Mucosa of rectum (tissue), 2 donors: ENCODE measurements around the gene PANK4.

ENCODE experiments used
- H3K27ac ChIP-seq, 2 donors: one replicate each; pipeline ENCODE4 v1.7.0; 2013; ENCODE audit warnings: inconsistent platforms in 2 of 2, low read depth in 2 of 2, low read length in 2 of 2
- H3K27me3 ChIP-seq, 2 donors: one replicate each; pipeline ENCODE4 v1.7.0; 2013; ENCODE audit warnings: low read length in 2 of 2; ENCODE audit not compliant: control insufficient read depth in 2 of 2, insufficient read depth in 2 of 2
- H3K36me3 ChIP-seq, 2 donors: one replicate each; pipeline ENCODE4 v1.7.0; 2013; ENCODE audit warnings: low read length in 2 of 2; ENCODE audit not compliant: control insufficient read depth in 2 of 2, insufficient read depth in 2 of 2
- H3K4me1 ChIP-seq, 2 donors: one replicate each; pipeline ENCODE4 v1.7.0; 2013; ENCODE audit warnings: low read length in 2 of 2, mild to moderate bottlenecking in 1 of 2; ENCODE audit not compliant: control insufficient read depth in 2 of 2, insufficient read depth in 2 of 2
- H3K4me3 ChIP-seq, 2 donors: one replicate each; pipeline ENCODE4 v1.7.0; 2013; ENCODE audit warnings: low read length in 2 of 2
- H3K9ac ChIP-seq, 2 donors: one replicate each; pipeline ENCODE4 v1.7.0; 2013; ENCODE audit warnings: low read length in 2 of 2, low read depth in 1 of 2, mild to moderate bottlenecking in 1 of 2
- H3K9me3 ChIP-seq, 2 donors: one replicate each; pipeline ENCODE4 v1.7.0; 2013; ENCODE audit warnings: low read length in 2 of 2; ENCODE audit not compliant: control insufficient read depth in 2 of 2
- donor health status: healthy.
- donor health status: Normal muscosa, but diverticular disease.

Gene PANK4

GRCh38 chr1:2492091-2492490, 34.3 kb downstream of the PANK4 start:
- no peaks in the 10 kb centered on the region for H3K36me3 ChIP-seq
- H3K9me3 ChIP-seq, result peaks cover 0 to 4% of the 10 kb centered on the region in 2 donors
- no peak overlapping the region for H3K27ac ChIP-seq
- peaks cover 0 to 8% of the 10 kb centered on the region in 2 donors for H3K4me1 ChIP-seq
- H3K4me3 ChIP-seq, result no peak overlapping the region
- no peaks in the 10 kb centered on the region for H3K27me3 ChIP-seq
- no peak overlapping the region for H3K9ac ChIP-seq

GRCh38 chr1:2489615-2490014, 36.8 kb downstream of the PANK4 start:
- Histone ChIP-seq H3K36me3 (no peaks in the 10 kb centered on the region), H3K9ac (no peak overlapping the region), H3K4me3 (no peak overlapping the region), H3K9me3 (peaks cover 0 to 4% of the 10 kb centered on the region in 2 donors), H3K4me1 (peaks cover 0 to 7% of the 10 kb centered on the region in 2 donors), H3K27me3 (no peaks in the 10 kb centered on the region), H3K27ac (no peak overlapping the region)

GRCh38 chr1:2488688-2489087, 37.7 kb downstream of the PANK4 start:
- Histone ChIP-seq H3K36me3 (no peaks in the 10 kb centered on the region), H3K27me3 (no peaks in the 10 kb centered on the region), H3K27ac (no peak overlapping the region), H3K4me1 (no peaks in the 10 kb centered on the region), H3K9me3 (peaks cover 0 to 4% of the 10 kb centered on the region in 2 donors), H3K9ac (no peak overlapping the region), H3K4me3 (no peak overlapping the region)

- Histone ChIP-seq H3K27me3 (no peaks in the 10 kb centered on the region), H3K9ac (no peak overlapping the region), H3K4me3 (no peak overlapping the region), H3K36me3 (no peaks in the 10 kb centered on the region), H3K9me3 (peaks cover 0 to 4% of the 10 kb centered on the region in 2 donors), H3K27ac (no peak overlapping the region), H3K4me1 (no peaks in the 10 kb centered on the region)
Measured at GRCh38 chr1:2486558-2486957, 39.8 kb downstream of the PANK4 start.

GRCh38 chr1:2486041-2486440, 40.4 kb downstream of the PANK4 start:
- H3K36me3 ChIP-seq, result no peaks in the 10 kb centered on the region

GRCh38 chr1:2483970-2484369, 42.4 kb downstream of the PANK4 start:
- H3K27ac ChIP-seq, result no peak overlapping the region
- H3K9me3 ChIP-seq, result peaks cover 0 to 4% of the 10 kb centered on the region in 2 donors
- H3K9ac ChIP-seq, result no peak overlapping the region
- H3K27me3 ChIP-seq, result no peaks in the 10 kb centered on the region
- H3K36me3 ChIP-seq, result no peaks in the 10 kb centered on the region
- no peak overlapping the region for H3K4me3 ChIP-seq
- H3K4me1 ChIP-seq, result no peaks in the 10 kb centered on the region

More at GRCh38 chr1:2486041-2486440, 40.4 kb downstream of the PANK4 start:
- Histone ChIP-seq H3K27me3 (no peaks in the 10 kb centered on the region), H3K9ac (no peak overlapping the region), H3K4me3 (no peak overlapping the region), H3K9me3 (peaks cover 0 to 4% of the 10 kb centered on the region in 2 donors), H3K4me1 (no peaks in the 10 kb centered on the region), H3K27ac (no peak overlapping the region)

- Histone ChIP-seq H3K27me3 (no peaks in the 10 kb centered on the region), H3K9me3 (no peaks in the 10 kb centered on the region), H3K9ac (no peak overlapping the region), H3K36me3 (no peaks in the 10 kb centered on the region), H3K4me3 (no peak overlapping the region), H3K27ac (no peak overlapping the region), H3K4me1 (peaks cover 5% of the 10 kb centered on the region in 2 donors)
Measured at GRCh38 chr1:2483026-2483425, 43.4 kb downstream of the PANK4 start.

- Histone ChIP-seq H3K27me3 (no peaks in the 10 kb centered on the region), H3K9me3 (no peaks in the 10 kb centered on the region), H3K9ac (no peak overlapping the region), H3K27ac (no peak overlapping the region), H3K36me3 (no peaks in the 10 kb centered on the region), H3K4me1 (peaks cover 5 to 10% of the 10 kb centered on the region in 2 donors), H3K4me3 (no peak overlapping the region)
Measured at GRCh38 chr1:2482588-2482987, 43.8 kb downstream of the PANK4 start.

GRCh38 chr1:2481885-2482284, 44.5 kb downstream of the PANK4 start:
- no peak overlapping the region for H3K9ac ChIP-seq
- no peaks in the 10 kb centered on the region for H3K36me3 ChIP-seq
- no peak overlapping the region for H3K27ac ChIP-seq
- peaks cover 8 to 13% of the 10 kb centered on the region in 2 donors for H3K4me1 ChIP-seq
- H3K9me3 ChIP-seq, result no peaks in the 10 kb centered on the region
- H3K4me3 ChIP-seq, result no peak overlapping the region
- H3K27me3 ChIP-seq, result no peaks in the 10 kb centered on the region

- H3K27ac ChIP-seq, result no peak overlapping the region
Measured at GRCh38 chr1:2480986-2481364, 45.4 kb downstream of the PANK4 start.

More at GRCh38 chr1:2480986-2481364, 45.4 kb downstream of the PANK4 start:
- Histone ChIP-seq H3K27me3 (no peaks in the 10 kb centered on the region), H3K4me1 (peaks cover 8 to 13% of the 10 kb centered on the region in 2 donors), H3K9ac (no peak overlapping the region), H3K36me3 (no peaks in the 10 kb centered on the region), H3K9me3 (no peaks in the 10 kb centered on the region), H3K4me3 (no peak overlapping the region)
